H1 (cell line): Measurements from ENCODE around the gene VWCE.

ENCODE experiments used
- CEBPB ChIP-seq: IDR thresholded peaks from 2 replicates; pipeline ENCODE4 v1.6.1; 2012; ENCODE audit warnings: low read depth, low read length
- HDAC2 ChIP-seq, 2 experiments: fragments of 300-600 bp in 1 of 2; sonication (generic) in 1 of 2; IDR thresholded peaks; 2 replicates each; pipeline ENCODE4 v1.6.1; 2011 to 2012; ENCODE audit warnings: low read depth in 2 of 2, low read length in 2 of 2, mild to moderate bottlenecking in 2 of 2, moderate library complexity in 2 of 2, borderline replicate concordance in 1 of 2, inconsistent platforms in 1 of 2
- POLR2A ChIP-seq, 2 experiments: IDR thresholded peaks; 1 replicate in 1 of 2; 2 replicates in 1 of 2; pipeline ENCODE4 v1.6.1; 2011; ENCODE audit warnings: low read depth in 2 of 2, low read length in 2 of 2, mild to moderate bottlenecking in 2 of 2; ENCODE audit errors: control extremely low read depth in 1 of 2
- RAD21 ChIP-seq, 2 experiments: IDR thresholded peaks in 1 of 2; conservative IDR thresholded peaks in 1 of 2; 2 replicates each; pipeline ENCODE4 v1.6.1; 2011; ENCODE audit warnings: low read depth in 2 of 2, low read length in 2 of 2, improper control_type of control experiment in 1 of 2, inconsistent platforms in 1 of 2, mild to moderate bottlenecking in 1 of 2, moderate library complexity in 1 of 2
- TEAD4 ChIP-seq: IDR thresholded peaks from 2 replicates; pipeline ENCODE4 v1.6.1; 2012; ENCODE audit warnings: low read depth, low read length, inconsistent platforms, mixed read lengths
- TF ChIP-seq, protein P1 (sequence below), 3 experiments: IDR thresholded peaks; 1 replicate in 2 of 3; 2 replicates in 1 of 3; pipeline versions ENCODE4 v1.5.1 to v1.6.1; 2011; ENCODE audit warnings: low read length in 3 of 3, mild to moderate bottlenecking in 3 of 3, inconsistent platforms in 2 of 3, low read depth in 1 of 3, moderate library complexity in 1 of 3; ENCODE audit not compliant: insufficient read depth in 1 of 3; ENCODE audit errors: control extremely low read depth in 1 of 3

DNA sequence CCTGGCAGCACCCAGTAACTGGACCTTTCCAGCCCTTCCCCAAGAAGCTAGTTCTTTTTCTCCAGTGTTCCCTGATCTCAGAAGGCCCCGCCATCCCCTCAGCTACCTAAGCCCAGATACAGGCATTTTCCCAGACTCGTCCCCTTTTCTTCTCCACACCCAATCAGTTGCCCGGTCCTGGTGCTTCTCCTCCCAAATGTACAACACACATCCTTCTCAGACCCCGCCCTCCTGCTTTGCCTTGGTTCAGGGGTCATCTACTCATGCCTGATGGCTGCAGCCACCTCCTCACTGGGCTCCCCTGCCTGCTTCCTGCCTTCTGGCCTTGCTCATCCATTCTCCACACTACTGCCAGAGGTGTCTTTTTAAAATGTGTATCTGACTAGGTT is 44.4 kb upstream of the VWCE start:
- TF ChIP-seq, protein P1, sequence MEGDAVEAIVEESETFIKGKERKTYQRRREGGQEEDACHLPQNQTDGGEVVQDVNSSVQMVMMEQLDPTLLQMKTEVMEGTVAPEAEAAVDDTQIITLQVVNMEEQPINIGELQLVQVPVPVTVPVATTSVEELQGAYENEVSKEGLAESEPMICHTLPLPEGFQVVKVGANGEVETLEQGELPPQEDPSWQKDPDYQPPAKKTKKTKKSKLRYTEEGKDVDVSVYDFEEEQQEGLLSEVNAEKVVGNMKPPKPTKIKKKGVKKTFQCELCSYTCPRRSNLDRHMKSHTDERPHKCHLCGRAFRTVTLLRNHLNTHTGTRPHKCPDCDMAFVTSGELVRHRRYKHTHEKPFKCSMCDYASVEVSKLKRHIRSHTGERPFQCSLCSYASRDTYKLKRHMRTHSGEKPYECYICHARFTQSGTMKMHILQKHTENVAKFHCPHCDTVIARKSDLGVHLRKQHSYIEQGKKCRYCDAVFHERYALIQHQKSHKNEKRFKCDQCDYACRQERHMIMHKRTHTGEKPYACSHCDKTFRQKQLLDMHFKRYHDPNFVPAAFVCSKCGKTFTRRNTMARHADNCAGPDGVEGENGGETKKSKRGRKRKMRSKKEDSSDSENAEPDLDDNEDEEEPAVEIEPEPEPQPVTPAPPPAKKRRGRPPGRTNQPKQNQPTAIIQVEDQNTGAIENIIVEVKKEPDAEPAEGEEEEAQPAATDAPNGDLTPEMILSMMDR (IDR thresholded peaks at IDR 0.05; ENCODE audit: control extremely low read depth in 1 of 3, insufficient read depth in 1 of 3, low read depth in 1 of 3, low read length in 3 of 3), result no peak
- no peak for TF ChIP-seq CEBPB
- TF ChIP-seq TEAD4, result no peak
- TF ChIP-seq HDAC2 (IDR thresholded peaks at IDR 0.05; ENCODE audit: borderline replicate concordance in 1 of 2, low read depth in 2 of 2, low read length in 2 of 2), result no peak
- TF ChIP-seq RAD21 (IDR thresholded peaks at IDR 0.05 in 1 of 2, conservative IDR thresholded peaks at IDR 0.05 in 1 of 2; ENCODE audit: low read depth in 2 of 2, low read length in 2 of 2), result no peak
- TF ChIP-seq POLR2A (IDR thresholded peaks at IDR 0.05; ENCODE audit: control extremely low read depth in 1 of 2, low read depth in 2 of 2, low read length in 2 of 2), result no peak
